DMS 273 (cell line): ENCODE measurements around the gene OR52E1.

Source experiments
- DNase-seq: peaks from one replicate; lab custom pipeline; 2025; ENCODE audit not compliant: unreplicated experiment; lab: John Stamatoyannopoulos, UW

OR52E1 gene

GRCh38 chr11:5115339-5115738 is 46.0 kb downstream of the OR52E1 start:
- no peak for DNase-seq

- no peak for DNase-seq
Measured at GRCh38 chr11:5117588-5117987, 48.2 kb downstream of the OR52E1 start.

GRCh38 chr11:5118893-5119292 is 49.5 kb downstream of the OR52E1 start:
- DNase-seq: no peak
